ENCODE measurements around the gene DDX10.

Gene DDX10

DNA sequence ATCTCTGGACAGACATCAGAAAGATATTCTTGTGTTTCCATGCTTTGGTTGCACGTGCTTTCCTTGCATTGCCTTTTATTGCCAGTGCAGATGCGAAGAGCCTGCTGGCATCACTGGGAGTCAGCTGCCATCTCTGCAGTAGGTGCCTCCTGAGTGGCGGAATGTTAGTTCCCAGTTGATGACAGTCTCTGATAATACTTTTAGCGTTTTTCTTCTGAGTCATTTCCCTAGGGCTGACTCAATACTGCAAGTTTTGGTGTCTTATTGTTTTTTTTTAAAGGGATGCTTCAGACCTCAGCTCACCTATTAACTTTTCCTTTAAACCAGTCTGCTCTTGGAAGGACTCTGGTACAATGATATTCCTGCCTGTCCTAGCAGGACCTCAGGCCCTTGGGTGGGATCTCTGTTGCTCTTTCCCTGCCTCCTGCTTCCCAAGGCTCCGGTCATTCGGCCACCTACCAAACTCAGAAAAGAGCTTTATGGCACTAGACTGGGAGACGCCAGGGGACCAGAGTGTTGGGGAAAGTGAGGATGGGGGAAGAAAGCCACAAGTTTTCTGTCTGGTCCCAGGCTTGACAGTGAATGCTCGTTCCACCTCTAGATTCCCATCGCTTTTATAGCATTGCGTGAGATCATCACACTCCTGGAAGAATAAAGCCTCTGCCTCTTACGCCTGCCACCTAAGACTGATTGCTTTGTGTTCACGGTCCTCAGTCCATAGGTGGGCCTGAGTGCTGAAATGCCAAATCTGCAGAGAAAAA, 308.7 kb downstream of the DDX10 start:
- no peak overlapping the region for H3K27ac ChIP-seq (ENCODE audit: low read depth, low read length)

DNA sequence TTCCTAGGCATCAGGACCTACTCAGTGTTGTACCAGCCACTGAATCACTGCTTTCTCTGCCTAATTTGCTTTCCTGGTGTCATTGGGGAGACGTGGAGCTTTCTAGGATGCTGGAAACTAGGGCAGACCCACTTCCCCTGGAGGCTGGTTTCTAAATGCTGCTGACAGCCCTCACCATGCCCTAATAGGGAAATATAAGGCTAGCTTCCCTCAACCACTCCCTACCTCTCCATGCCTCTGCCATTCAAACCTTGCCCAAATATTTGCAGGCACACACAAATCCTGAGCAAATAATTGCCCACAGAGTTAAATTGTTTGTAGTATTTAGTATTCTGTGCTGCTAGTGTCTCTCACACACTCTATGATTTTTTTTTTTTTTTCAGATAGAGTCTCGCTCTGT, 310.2 kb downstream of the DDX10 start:
- Histone ChIP-seq H3K4me3 (ENCODE audit: low read depth, low read length) (no peak overlapping the region), H3K27me3 (ENCODE audit: control insufficient read depth, insufficient read depth, low read length) (no peaks in the 10 kb centered on the region), H3K36me3 (ENCODE audit: control insufficient read depth, insufficient read depth, low read length) (no peaks in the 10 kb centered on the region), H3K4me1 (ENCODE audit: control insufficient read depth, insufficient read depth, low read length) (no peaks in the 10 kb centered on the region), H3K27ac (ENCODE audit: low read depth, low read length) (no peak overlapping the region), H3K9me3 (ENCODE audit: control insufficient read depth, insufficient read depth, low read length) (no peaks in the 10 kb centered on the region), H3K9ac (ENCODE audit: low read depth, low read length) (no peak overlapping the region)

More for the DNA sequence above, 308.7 kb downstream of the DDX10 start:
- Histone ChIP-seq H3K4me3 (ENCODE audit: low read depth, low read length) (no peak overlapping the region), H3K9me3 (ENCODE audit: control insufficient read depth, insufficient read depth, low read length) (no peaks in the 10 kb centered on the region), H3K9ac (ENCODE audit: low read depth, low read length) (no peak overlapping the region), H3K4me1 (ENCODE audit: control insufficient read depth, insufficient read depth, low read length) (no peaks in the 10 kb centered on the region), H3K27me3 (ENCODE audit: control insufficient read depth, insufficient read depth, low read length) (no peaks in the 10 kb centered on the region), H3K36me3 (ENCODE audit: control insufficient read depth, insufficient read depth, low read length) (no peaks in the 10 kb centered on the region)

DNA sequence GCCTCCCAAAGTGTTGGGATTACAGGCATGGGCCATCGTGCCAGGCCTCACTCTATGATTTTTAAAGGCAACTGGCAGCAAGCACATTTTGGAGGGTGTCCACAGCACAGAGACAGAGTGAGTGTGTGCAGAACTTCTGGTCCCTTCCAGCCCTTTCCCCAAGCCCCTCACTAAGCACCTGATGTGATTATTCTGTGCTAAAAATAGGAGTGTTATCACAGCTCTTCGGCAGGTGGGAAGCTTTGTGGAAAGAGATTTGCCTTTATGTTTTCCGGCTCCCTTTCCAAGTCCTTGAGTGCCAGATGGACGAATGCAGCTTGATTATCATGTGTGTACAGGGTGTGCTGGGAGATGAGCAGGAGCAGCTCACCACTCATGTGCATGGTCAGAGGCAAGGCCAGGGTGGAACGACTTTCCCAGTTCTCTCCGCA, 310.8 kb downstream of the DDX10 start:
- no peak overlapping the region for H3K27ac ChIP-seq (ENCODE audit: low read depth, low read length)
- no peaks in the 10 kb centered on the region for H3K27me3 ChIP-seq (ENCODE audit: control insufficient read depth, insufficient read depth, low read length)

DNA sequence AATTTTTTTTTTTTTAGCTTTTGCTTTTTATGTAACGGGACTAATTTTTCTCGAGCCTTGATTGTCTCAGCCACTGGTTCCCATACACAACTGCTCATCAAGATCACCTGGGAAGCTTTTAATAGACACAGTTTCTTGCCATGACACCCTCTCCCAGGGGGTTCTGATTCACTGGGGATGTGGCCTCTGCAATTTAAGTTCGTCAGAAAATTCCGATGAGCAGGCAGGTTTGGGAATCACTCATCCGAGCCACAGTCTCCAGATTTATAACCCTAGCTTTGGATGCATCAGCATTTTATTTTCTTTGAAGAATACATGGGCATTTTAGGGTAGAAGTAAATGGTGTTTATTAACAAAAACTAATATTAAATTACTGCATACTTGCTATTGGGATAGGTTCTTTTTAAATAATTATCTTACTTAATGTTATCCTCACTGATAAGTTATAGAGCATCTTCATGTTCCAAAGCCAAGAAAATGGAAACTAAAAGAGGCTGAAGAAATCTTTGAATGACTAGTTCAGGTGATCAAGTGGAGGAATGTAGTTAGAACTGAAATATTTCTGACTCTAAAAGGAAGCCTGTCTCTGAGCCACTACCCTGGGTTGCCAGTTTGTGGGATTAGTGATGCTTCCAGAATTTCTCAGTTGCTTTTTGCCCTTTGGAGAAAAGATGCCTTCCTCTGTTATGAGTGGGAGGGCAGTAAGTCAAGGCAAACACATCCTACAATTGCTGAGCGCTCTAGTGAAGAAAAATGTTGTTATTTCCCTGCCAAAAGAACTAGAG, 319.0 kb downstream of the DDX10 start:
- H3K4me1 ChIP-seq (ENCODE audit: control insufficient read depth, insufficient read depth, low read length), result peaks cover 16% of the 10 kb centered on the region
- H3K36me3 ChIP-seq (ENCODE audit: control insufficient read depth, insufficient read depth, low read length), result no peaks in the 10 kb centered on the region
- H3K9me3 ChIP-seq (ENCODE audit: control insufficient read depth, insufficient read depth, low read length), result no peaks in the 10 kb centered on the region
- H3K9ac ChIP-seq (ENCODE audit: low read depth, low read length), result no peak overlapping the region
- H3K4me3 ChIP-seq (ENCODE audit: low read depth, low read length), result no peak overlapping the region
- H3K27me3 ChIP-seq (ENCODE audit: control insufficient read depth, insufficient read depth, low read length), result no peaks in the 10 kb centered on the region
- H3K27ac ChIP-seq (ENCODE audit: low read depth, low read length), result no peak overlapping the region

More for the DNA sequence above, 310.8 kb downstream of the DDX10 start:
- Histone ChIP-seq H3K36me3 (ENCODE audit: control insufficient read depth, insufficient read depth, low read length) (no peaks in the 10 kb centered on the region), H3K9me3 (ENCODE audit: control insufficient read depth, insufficient read depth, low read length) (no peaks in the 10 kb centered on the region), H3K9ac (ENCODE audit: low read depth, low read length) (no peak overlapping the region), H3K4me3 (ENCODE audit: low read depth, low read length) (no peak overlapping the region), H3K4me1 (ENCODE audit: control insufficient read depth, insufficient read depth, low read length) (no peaks in the 10 kb centered on the region)

DNA sequence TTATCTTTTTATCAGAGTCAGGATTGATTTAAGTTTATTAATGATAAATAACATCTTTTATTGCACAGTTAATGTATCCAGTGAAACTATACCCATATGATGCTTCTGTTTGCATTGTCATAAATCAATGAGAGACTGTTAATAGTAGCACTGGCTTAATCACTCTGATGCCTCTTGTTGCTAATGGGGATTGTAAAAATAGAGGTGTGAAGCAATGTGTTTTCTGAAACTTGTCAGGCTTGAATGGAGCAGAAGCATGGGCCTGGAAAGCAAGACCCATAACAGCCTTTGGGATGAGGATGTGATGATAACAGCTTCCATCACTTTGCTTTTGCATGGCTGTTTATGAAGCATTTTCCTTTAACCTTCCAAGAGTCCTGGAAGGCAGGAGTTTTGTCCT, 319.7 kb downstream of the DDX10 start:
- H3K27me3 ChIP-seq (ENCODE audit: control insufficient read depth, insufficient read depth, low read length), result no peaks in the 10 kb centered on the region
- no peaks in the 10 kb centered on the region for H3K36me3 ChIP-seq (ENCODE audit: control insufficient read depth, insufficient read depth, low read length)
- no peaks in the 10 kb centered on the region for H3K9me3 ChIP-seq (ENCODE audit: control insufficient read depth, insufficient read depth, low read length)
- no peak overlapping the region for H3K27ac ChIP-seq (ENCODE audit: low read depth, low read length)
- no peak overlapping the region for H3K4me3 ChIP-seq (ENCODE audit: low read depth, low read length)
- peaks cover 16% of the 10 kb centered on the region for H3K4me1 ChIP-seq (ENCODE audit: control insufficient read depth, insufficient read depth, low read length)
- H3K9ac ChIP-seq (ENCODE audit: low read depth, low read length), result no peak overlapping the region

DNA sequence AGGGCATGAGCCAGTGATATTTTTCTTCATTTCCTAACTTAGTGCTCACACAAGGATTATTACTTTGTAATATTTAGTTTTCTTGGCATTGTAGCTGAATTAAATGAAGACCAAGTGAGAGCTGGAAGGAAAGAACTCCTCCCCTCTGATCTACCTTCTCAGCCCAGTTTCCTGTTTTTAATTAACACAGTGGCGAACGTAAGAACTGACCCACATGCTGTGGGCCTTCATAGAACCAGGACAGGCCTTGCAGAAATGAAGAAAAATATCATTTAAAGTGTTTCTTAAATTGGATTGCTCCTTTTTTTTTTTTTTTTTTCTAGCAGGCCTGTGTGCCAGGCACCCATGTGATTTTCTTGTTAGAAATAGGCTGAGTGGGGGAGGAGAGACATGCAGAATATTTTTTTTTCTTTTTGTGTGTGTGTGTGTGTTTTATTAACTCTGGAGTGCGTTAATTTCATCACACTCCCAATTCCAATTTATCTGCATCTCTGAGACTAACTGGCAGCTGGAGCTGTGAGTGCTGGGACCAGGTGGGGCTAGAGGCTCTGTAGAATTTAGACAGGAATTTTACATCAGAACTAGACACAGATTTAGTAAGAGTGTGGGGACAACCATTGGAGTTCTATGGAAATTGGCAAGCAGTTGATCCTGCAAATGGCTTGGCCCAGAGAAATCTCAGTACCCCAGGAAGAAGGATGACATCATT, 320.5 kb downstream of the DDX10 start:
- peaks cover 16% of the 10 kb centered on the region for H3K4me1 ChIP-seq (ENCODE audit: control insufficient read depth, insufficient read depth, low read length)
- H3K9me3 ChIP-seq (ENCODE audit: control insufficient read depth, insufficient read depth, low read length), result no peaks in the 10 kb centered on the region
- H3K4me3 ChIP-seq (ENCODE audit: low read depth, low read length), result no peak overlapping the region
- H3K9ac ChIP-seq (ENCODE audit: low read depth, low read length), result no peak overlapping the region
- H3K36me3 ChIP-seq (ENCODE audit: control insufficient read depth, insufficient read depth, low read length), result no peaks in the 10 kb centered on the region
- no peaks in the 10 kb centered on the region for H3K27me3 ChIP-seq (ENCODE audit: control insufficient read depth, insufficient read depth, low read length)
- peak overlapping the region; percentile 92 for H3K27ac ChIP-seq (ENCODE audit: low read depth, low read length)

DNA sequence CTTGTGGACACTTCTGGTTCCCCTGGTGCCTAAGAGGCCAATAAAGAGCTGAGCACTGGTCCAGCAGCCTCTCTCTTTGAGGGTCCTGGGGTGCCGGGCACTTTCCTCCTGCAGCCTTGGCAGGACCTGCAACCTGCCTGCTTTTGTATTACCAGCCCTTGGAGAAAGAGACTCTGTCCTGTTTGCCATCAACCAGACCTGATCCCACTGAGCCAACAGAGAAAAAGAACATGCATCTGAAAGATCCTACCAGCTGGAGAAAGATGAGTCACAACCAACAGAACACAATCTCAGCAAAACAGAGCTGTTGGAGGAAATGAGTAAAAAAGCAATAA, 321.0 kb downstream of the DDX10 start:
- Histone ChIP-seq H3K9ac (ENCODE audit: low read depth, low read length) (no peak overlapping the region), H3K27ac (ENCODE audit: low read depth, low read length) (peak overlapping the region; percentile 92), H3K4me1 (ENCODE audit: control insufficient read depth, insufficient read depth, low read length) (peaks cover 16% of the 10 kb centered on the region), H3K4me3 (ENCODE audit: low read depth, low read length) (no peak overlapping the region), H3K27me3 (ENCODE audit: control insufficient read depth, insufficient read depth, low read length) (no peaks in the 10 kb centered on the region), H3K36me3 (ENCODE audit: control insufficient read depth, insufficient read depth, low read length) (no peaks in the 10 kb centered on the region), H3K9me3 (ENCODE audit: control insufficient read depth, insufficient read depth, low read length) (no peaks in the 10 kb centered on the region)
